ENCODE measurements around the gene ADGB.

The ADGB gene

GRCh38 chr6:146593986-146594385, 4.8 kb upstream of the ADGB start:
- H3K27me3 Mint-ChIP-seq: peaks cover 2 to 9% of the 10 kb centered on the region in 2 donors
- no peak overlapping the region for H3K27ac Mint-ChIP-seq
- no peak for DNase-seq
- H3K4me3 Mint-ChIP-seq: no peak overlapping the region
- H3K36me3 Mint-ChIP-seq: no peaks in the 10 kb centered on the region
- ATAC-seq (replicated peaks): no peak
- peaks cover 0 to 4% of the 10 kb centered on the region in 2 donors for H3K9me3 Mint-ChIP-seq
- peaks cover under 1 to 4% of the 10 kb centered on the region in 2 donors for H3K4me1 Mint-ChIP-seq

GRCh38 chr6:146594495-146594894, 4.3 kb upstream of the ADGB start:
- no peak overlapping the region for H3K4me3 Mint-ChIP-seq
- H3K27me3 Mint-ChIP-seq: peaks cover 6 to 14% of the 10 kb centered on the region in 2 donors
- peaks cover 0 to 4% of the 10 kb centered on the region in 2 donors for H3K9me3 Mint-ChIP-seq
- DNase-seq (no peak), ATAC-seq (replicated peaks) (no peak)
- no peak overlapping the region for H3K27ac Mint-ChIP-seq
- H3K4me1 Mint-ChIP-seq: peaks cover 3 to 8% of the 10 kb centered on the region in 2 donors
- no peaks in the 10 kb centered on the region for H3K36me3 Mint-ChIP-seq

DNA sequence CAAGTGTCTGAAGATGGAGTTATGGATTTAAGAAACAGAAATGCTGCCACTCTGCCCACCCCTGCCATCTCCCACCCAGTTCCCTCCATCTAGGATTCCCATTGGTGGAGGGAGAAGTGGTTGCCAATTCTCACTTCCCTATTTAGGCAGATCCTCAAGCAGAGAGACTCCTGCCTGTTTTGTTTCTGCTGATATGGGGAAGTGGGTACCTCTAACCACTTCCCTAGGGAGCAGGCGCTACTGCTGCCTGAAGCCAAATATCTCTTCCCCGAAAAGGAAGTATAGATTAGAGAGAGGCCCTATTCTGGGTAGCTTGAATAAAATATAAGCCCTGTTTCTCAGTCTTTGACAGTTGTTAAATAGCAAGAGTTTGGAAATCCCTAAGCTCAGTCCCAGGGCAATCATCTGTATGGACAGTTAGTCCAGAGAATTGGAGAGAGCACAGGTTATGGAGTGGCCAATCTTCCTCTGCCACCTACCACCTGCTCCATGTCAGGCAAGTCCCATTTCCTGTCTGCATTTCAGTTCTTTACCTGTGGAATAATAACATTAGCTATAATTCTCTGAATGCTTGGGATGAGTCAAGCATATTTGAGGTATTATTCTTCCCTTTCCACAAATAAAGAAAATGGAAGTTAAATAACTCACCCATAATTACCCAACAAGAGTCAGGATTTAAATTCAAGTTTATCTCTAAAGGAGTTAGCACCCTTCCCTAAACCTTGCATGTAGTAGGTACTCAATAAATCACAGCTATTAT, 2.6 kb upstream of the ADGB start:
- Mint-ChIP-seq H3K4me3 (no peak overlapping the region), H3K9me3 (peaks cover 2 to 4% of the 10 kb centered on the region in 2 donors), H3K27ac (no peak overlapping the region), H3K4me1 (peaks cover 3 to 8% of the 10 kb centered on the region in 2 donors), H3K36me3 (no peaks in the 10 kb centered on the region), H3K27me3 (peaks cover 11 to 25% of the 10 kb centered on the region in 2 donors)
- no peak for DNase-seq
- peak; percentile 82 to 86 for ATAC-seq (replicated peaks)

GRCh38 chr6:146601352-146601751, 2.6 kb downstream of the ADGB start:
- Mint-ChIP-seq H3K4me3 (no peak overlapping the region), H3K27ac (no peak overlapping the region), H3K27me3 (peaks cover 11 to 25% of the 10 kb centered on the region in 2 donors), H3K9me3 (peaks cover 2 to 4% of the 10 kb centered on the region in 2 donors), H3K36me3 (no peaks in the 10 kb centered on the region), H3K4me1 (peaks cover 3 to 8% of the 10 kb centered on the region in 2 donors)
- DNase-seq (no peak), ATAC-seq (replicated peaks) (no peak)

GRCh38 chr6:146602526-146602925, 3.8 kb downstream of the ADGB start:
- peaks cover 4 to 6% of the 10 kb centered on the region in 2 donors for H3K9me3 Mint-ChIP-seq
- H3K27me3 Mint-ChIP-seq: peaks cover 11 to 25% of the 10 kb centered on the region in 2 donors
- no peaks in the 10 kb centered on the region for H3K36me3 Mint-ChIP-seq
- H3K4me1 Mint-ChIP-seq: peaks cover 3 to 8% of the 10 kb centered on the region in 2 donors
- ATAC-seq (replicated peaks) (no peak), DNase-seq (no peak)
- no peak overlapping the region for H3K27ac Mint-ChIP-seq
- H3K4me3 Mint-ChIP-seq: no peak overlapping the region

- H3K4me3 Mint-ChIP-seq: no peak overlapping the region
- no peak overlapping the region for H3K27ac Mint-ChIP-seq
- H3K27me3 Mint-ChIP-seq: no peaks in the 10 kb centered on the region
- H3K9me3 Mint-ChIP-seq: peaks cover 3% of the 10 kb centered on the region in 2 donors
- DNase-seq: no peak
- no peaks in the 10 kb centered on the region for H3K36me3 Mint-ChIP-seq
- no peak for ATAC-seq (replicated peaks)
- H3K4me1 Mint-ChIP-seq: no peaks in the 10 kb centered on the region
Observed at GRCh38 chr6:146613947-146614346, 15.2 kb downstream of the ADGB start.

DNA sequence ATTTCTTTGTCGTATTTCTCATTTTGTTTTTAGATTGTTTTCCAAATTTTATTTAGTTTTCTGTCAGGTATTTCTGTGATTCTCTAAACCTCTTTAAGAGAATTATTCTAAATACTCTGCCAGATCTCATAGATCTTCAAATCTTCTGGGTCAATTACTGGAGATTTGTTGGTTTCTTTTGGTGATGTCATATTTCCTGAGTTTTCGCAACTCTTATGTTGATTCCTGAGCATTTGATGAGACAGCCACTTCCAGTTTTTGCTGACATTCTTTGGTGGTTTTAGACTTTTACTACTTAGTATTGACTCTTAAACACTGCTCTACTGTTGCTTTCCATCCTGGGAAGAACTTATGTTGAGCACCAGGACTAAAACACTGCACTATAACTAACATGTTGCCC, 21.9 kb downstream of the ADGB start:
- DNase-seq (no peak), ATAC-seq (replicated peaks) (no peak)
- Mint-ChIP-seq H3K4me1 (no peaks in the 10 kb centered on the region), H3K27me3 (no peaks in the 10 kb centered on the region), H3K9me3 (peaks cover 3 to 16% of the 10 kb centered on the region in 2 donors), H3K36me3 (no peaks in the 10 kb centered on the region), H3K4me3 (no peak overlapping the region), H3K27ac (no peak overlapping the region)

- Mint-ChIP-seq H3K9me3 (peaks cover 0 to 5% of the 10 kb centered on the region in 2 donors), H3K36me3 (no peaks in the 10 kb centered on the region), H3K4me1 (no peaks in the 10 kb centered on the region), H3K4me3 (no peak overlapping the region), H3K27me3 (no peaks in the 10 kb centered on the region), H3K27ac (no peak overlapping the region)
- ATAC-seq (replicated peaks): no peak
- DNase-seq: no peak
Observed at GRCh38 chr6:146628350-146628749, 29.6 kb downstream of the ADGB start.

- Mint-ChIP-seq H3K4me3 (no peak overlapping the region), H3K4me1 (no peaks in the 10 kb centered on the region), H3K9me3 (no peaks in the 10 kb centered on the region), H3K27me3 (no peaks in the 10 kb centered on the region), H3K27ac (no peak overlapping the region), H3K36me3 (no peaks in the 10 kb centered on the region)
- no peak for ATAC-seq (replicated peaks)
- no peak for DNase-seq
Observed at GRCh38 chr6:146634022-146634421, 35.2 kb downstream of the ADGB start.

DNA sequence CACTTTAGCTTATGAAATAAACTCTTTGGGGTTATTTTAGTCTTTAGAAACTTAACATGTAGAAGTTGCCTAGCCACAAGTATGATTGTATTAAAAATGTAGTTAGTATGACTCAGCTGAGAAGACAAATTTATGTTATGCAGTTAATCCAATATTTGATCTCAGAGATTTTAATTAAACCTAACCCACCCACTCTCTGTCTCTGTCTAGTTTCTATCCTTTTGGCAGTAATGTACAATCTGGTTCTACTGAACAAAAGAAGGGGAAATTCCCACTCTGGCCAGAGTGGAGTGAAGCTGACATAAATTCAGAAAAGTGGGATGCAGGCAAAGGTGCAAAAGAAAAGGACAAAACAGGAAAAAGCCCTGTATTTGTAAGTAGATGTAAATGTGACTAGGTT, 36.4 kb downstream of the ADGB start:
- Mint-ChIP-seq H3K27ac (no peak overlapping the region), H3K36me3 (no peaks in the 10 kb centered on the region), H3K4me3 (no peak overlapping the region)

DNA sequence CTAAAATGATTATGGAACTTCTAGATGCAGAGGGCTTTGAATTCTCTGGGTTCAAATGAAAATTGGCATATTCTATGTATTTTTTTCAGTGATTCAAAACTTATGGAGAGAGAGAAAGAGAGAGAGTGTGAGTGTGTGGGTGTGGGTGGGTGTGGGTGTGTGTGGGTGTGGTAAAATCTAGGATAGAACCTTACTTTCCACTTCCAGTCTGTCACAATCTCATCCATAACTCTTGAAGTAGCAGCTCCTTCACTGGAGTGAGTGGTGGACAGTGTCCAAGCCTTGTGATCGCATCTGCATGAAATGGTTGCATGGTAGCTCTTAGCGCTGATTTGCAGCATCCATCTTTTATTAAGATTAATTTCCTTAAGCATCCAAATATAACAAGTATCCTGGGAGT, 37.7 kb downstream of the ADGB start:
- no peak overlapping the region for H3K27ac Mint-ChIP-seq

More for the DNA sequence above, 36.4 kb downstream of the ADGB start:
- Mint-ChIP-seq H3K27me3 (no peaks in the 10 kb centered on the region), H3K4me1 (no peaks in the 10 kb centered on the region), H3K9me3 (no peaks in the 10 kb centered on the region)
- ATAC-seq (replicated peaks): no peak
- no peak for DNase-seq

DNA sequence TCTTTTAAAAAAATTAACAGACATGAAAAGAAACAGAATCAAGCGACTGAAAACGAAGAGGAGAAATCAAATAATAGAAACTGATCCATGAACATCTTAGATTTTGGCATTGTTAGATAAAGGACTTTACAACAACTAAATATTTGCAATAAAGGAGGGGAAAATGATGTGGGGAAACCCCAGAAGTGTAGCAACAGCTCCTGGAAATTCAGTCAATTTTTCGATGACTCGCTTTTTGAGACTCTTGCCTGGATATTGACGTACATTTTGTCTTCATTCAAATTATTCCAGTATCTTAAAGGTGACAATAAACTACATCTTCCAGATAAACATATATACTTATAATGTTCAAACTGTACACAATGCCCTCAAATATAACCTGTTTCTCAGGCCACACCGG, 44.1 kb downstream of the ADGB start:
- ATAC-seq (replicated peaks): no peak
- Mint-ChIP-seq H3K9me3 (peaks cover 0 to 1% of the 10 kb centered on the region in 2 donors), H3K4me1 (no peaks in the 10 kb centered on the region), H3K36me3 (no peaks in the 10 kb centered on the region), H3K4me3 (no peak overlapping the region), H3K27me3 (no peaks in the 10 kb centered on the region), H3K27ac (no peak overlapping the region)
- no peak for DNase-seq

More for the DNA sequence above, 37.7 kb downstream of the ADGB start:
- H3K4me1 Mint-ChIP-seq: no peaks in the 10 kb centered on the region
- no peaks in the 10 kb centered on the region for H3K9me3 Mint-ChIP-seq
- no peak overlapping the region for H3K4me3 Mint-ChIP-seq
- no peaks in the 10 kb centered on the region for H3K36me3 Mint-ChIP-seq
- H3K27me3 Mint-ChIP-seq: no peaks in the 10 kb centered on the region
- ATAC-seq (replicated peaks): no peak
- no peak for DNase-seq

DNA sequence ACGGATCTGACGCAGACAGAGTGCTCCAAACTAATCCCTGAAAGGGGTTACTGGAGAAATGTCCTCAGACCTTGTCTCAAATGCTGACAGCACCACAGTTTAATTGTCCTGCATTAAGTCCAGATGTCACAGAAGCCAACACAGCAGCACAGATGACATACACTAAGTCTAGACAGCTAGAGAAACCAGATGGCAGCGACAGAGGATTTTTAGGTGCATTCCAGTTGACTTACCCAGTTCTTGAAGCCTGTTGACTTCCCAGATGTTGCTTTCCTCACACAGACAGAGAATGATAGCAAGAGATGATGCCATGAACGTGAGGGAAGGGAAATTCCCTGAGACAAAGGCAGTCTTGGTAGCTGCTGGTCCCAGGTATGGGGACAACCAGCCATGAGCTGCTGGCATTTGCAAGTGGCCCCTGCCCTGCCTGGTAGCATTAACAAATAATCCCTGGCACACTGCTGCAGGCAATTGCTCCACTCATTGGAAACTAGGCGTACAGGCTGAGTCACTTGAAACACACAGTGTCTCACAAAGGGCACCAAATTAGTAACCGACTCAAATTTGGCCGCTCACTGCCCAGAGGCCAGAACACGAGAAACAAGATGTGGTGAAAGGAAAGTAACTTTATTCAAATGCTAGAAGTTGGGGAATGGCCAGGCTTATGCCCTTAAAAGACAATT, 52.2 kb downstream of the ADGB start:
- Mint-ChIP-seq H3K4me3 (no peak overlapping the region), H3K27me3 (no peaks in the 10 kb centered on the region), H3K27ac (no peak overlapping the region), H3K36me3 (no peaks in the 10 kb centered on the region), H3K4me1 (no peaks in the 10 kb centered on the region), H3K9me3 (peaks cover 0 to 4% of the 10 kb centered on the region in 2 donors)
- no peak for ATAC-seq (replicated peaks)
- DNase-seq: no peak

DNA sequence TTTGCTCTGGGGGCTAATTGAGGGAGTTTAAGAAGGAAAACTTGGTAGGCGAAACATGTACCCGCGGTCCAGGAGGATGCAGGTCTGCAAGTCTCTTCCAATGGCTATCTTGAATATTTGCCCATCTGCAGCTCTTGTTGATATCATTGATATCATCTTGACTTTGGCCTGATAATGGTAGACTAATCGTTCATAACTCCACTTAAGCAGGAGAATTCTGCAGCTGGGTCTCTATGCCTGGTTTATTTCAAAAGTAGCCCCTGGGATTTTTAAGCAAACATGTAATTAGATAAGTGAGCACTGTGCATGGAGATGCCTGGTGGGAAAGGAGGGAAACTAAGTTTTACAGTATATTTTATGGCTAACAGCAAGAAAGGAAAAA, 52.7 kb downstream of the ADGB start:
- H3K4me3 Mint-ChIP-seq: no peak overlapping the region
- no peaks in the 10 kb centered on the region for H3K4me1 Mint-ChIP-seq
- DNase-seq: no peak
- no peak overlapping the region for H3K27ac Mint-ChIP-seq
- ATAC-seq (replicated peaks): no peak
- H3K27me3 Mint-ChIP-seq: no peaks in the 10 kb centered on the region
- no peaks in the 10 kb centered on the region for H3K36me3 Mint-ChIP-seq
- peaks cover 0 to 4% of the 10 kb centered on the region in 2 donors for H3K9me3 Mint-ChIP-seq

DNA sequence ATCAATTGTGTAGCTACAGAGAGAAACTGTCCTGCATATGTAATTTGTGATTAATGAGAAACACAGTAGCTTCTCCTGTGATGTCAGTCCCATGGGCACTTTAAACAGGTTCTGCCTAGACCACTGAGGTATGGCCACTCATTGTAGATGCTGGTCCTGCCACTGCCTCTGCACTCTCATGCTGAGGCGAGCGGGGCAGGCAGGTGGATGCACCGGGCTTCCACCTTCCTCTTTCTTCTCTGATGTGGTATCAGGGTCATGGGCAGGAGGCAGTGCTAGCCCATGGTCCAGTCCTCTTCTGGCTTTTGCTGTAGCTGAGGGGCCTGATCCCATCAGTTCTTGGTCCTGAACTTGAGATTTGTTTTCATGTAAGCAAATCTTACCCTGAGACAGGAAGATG, 58.7 kb downstream of the ADGB start:
- no peak for DNase-seq
- Mint-ChIP-seq H3K27me3 (no peaks in the 10 kb centered on the region), H3K4me1 (no peaks in the 10 kb centered on the region), H3K4me3 (no peak overlapping the region), H3K36me3 (peaks cover 0 to 2% of the 10 kb centered on the region in 2 donors), H3K27ac (no peak overlapping the region), H3K9me3 (peaks cover 0 to 5% of the 10 kb centered on the region in 2 donors)
- ATAC-seq (replicated peaks): no peak

Measured in stimulated activated naive B cell treated with anti-CD40 and anti-IgM and Interleukin-4, amounts not matched to agents 10 μg/mL and 1 μg/mL and 100 μg/mL, for 72 hours (primary cell).